Calu3 (cell line): ENCODE results near the gene GIT1. TPM values are rescaled to one million over a fixed set of nuclear protein-coding genes. Genes with fewer than 3 reads are reported as not detected.

Source experiments
- BruUV-seq: library from RNA; stranded (reverse); fragments of 400-500 nt; replicated peaks from 2 replicates; lab custom pipeline; 2021; lab: Mats Ljungman, UMichigan
- CTCF ChIA-PET: fragments of 300-600 bp; sonication (Branson Sonifier 250); formaldehyde crosslinking; loops from one replicate; lab custom pipeline; 2022; ENCODE audit warnings: antibody characterized with exemption; lab: Charles Lee
- DNase-seq: peaks from one replicate; pipeline ENCODE4 v3.0.0; 2022
- H3K27ac Mint-ChIP-seq: one replicate; pipeline ENCODE4 v1.8.0; 2022; ENCODE audit warnings: mixed read lengths; ENCODE audit not compliant: unreplicated experiment
- H3K27me3 Mint-ChIP-seq: one replicate; pipeline ENCODE4 v1.8.0; 2022; ENCODE audit warnings: mixed read lengths; ENCODE audit not compliant: unreplicated experiment
- H3K36me3 Mint-ChIP-seq: one replicate; pipeline ENCODE4 v1.8.0; 2022; ENCODE audit warnings: mild to moderate bottlenecking, moderate library complexity, mixed read lengths; ENCODE audit not compliant: insufficient read depth, unreplicated experiment
- H3K4me1 Mint-ChIP-seq: one replicate; pipeline ENCODE4 v1.8.0; 2022; ENCODE audit warnings: mild to moderate bottlenecking, low read depth, mixed read lengths; ENCODE audit not compliant: unreplicated experiment
- H3K4me3 Mint-ChIP-seq: one replicate; pipeline ENCODE4 v1.8.0; 2022; ENCODE audit warnings: mild to moderate bottlenecking, low read depth, moderate library complexity, mixed read lengths; ENCODE audit not compliant: unreplicated experiment
- H3K9me3 Mint-ChIP-seq: one replicate; pipeline ENCODE4 v1.8.0; 2022; ENCODE audit warnings: low read depth, mixed read lengths; ENCODE audit not compliant: unreplicated experiment
- intact Hi-C: fragments of 100-400 bp; cut with micrococcal nuclease; formaldehyde crosslinking; loops from one replicate; pipeline ENCODE4 v1.10.0; 2022; ENCODE audit not compliant: unreplicated experiment
- total RNA-seq: library from RNA; stranded (reverse); gene quantifications from 2 replicates; pipeline ENCODE4 v1.2.3, GENCODE V29; 2022
- TF ChIP-seq, protein P1 (sequence below): fragments of 200-600 bp; IDR thresholded peaks from one replicate; pipeline ENCODE4 v1.8.0; 2022; ENCODE audit warnings: antibody characterized with exemption; ENCODE audit not compliant: unreplicated experiment

Gene GIT1
- total RNA-seq, 1 experiment from 2014 or later, result 47.7 TPM

DNA sequence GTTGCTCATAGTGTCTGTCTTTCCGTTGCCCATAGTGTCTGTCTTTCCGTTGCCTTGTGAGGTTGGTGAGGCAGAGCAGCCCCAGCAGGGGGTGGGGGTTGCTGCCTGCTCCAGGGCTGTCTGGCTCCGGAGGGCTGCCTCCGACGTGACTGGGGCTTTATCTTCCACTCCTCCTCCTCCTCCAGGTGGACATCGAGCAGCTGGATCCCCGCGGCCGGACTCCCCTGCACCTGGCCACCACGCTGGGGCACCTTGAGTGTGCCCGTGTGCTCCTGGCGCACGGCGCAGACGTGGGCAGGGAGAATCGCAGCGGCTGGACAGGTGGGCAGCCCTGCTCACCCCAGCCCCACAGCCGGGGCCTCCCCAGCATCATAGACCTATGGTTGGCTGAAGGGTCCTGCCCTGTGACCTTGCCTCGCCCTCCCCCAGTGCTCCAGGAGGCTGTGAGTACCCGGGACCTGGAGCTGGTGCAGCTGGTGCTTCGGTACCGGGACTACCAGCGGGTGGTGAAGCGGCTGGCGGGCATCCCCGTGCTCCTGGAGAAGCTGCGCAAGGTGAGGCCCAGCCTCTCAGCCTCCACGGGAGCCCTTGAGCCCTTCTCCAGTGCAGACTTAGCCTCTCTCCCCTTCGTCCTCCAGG, 18.2 kb upstream of the GIT1 start:
- Mint-ChIP-seq H3K36me3 (no peaks in the 10 kb centered on the region), H3K4me3 (no peak overlapping the region), H3K4me1 (no peaks in the 10 kb centered on the region), H3K27ac (no peak overlapping the region), H3K9me3 (no peaks in the 10 kb centered on the region), H3K27me3 (no peaks in the 10 kb centered on the region)
- TF ChIP-seq, protein P1, sequence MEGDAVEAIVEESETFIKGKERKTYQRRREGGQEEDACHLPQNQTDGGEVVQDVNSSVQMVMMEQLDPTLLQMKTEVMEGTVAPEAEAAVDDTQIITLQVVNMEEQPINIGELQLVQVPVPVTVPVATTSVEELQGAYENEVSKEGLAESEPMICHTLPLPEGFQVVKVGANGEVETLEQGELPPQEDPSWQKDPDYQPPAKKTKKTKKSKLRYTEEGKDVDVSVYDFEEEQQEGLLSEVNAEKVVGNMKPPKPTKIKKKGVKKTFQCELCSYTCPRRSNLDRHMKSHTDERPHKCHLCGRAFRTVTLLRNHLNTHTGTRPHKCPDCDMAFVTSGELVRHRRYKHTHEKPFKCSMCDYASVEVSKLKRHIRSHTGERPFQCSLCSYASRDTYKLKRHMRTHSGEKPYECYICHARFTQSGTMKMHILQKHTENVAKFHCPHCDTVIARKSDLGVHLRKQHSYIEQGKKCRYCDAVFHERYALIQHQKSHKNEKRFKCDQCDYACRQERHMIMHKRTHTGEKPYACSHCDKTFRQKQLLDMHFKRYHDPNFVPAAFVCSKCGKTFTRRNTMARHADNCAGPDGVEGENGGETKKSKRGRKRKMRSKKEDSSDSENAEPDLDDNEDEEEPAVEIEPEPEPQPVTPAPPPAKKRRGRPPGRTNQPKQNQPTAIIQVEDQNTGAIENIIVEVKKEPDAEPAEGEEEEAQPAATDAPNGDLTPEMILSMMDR, result no peak
- DNase-seq, result no peak
- intact Hi-C loops, result no loop called here
- CTCF ChIA-PET, result interaction anchor here (1.9 kb wide), 1 partner anchor 10 kb away, joined by 5 read pairs; no protein-coding TSS in a partner anchor
- no TSS peak for BruUV-seq

DNA sequence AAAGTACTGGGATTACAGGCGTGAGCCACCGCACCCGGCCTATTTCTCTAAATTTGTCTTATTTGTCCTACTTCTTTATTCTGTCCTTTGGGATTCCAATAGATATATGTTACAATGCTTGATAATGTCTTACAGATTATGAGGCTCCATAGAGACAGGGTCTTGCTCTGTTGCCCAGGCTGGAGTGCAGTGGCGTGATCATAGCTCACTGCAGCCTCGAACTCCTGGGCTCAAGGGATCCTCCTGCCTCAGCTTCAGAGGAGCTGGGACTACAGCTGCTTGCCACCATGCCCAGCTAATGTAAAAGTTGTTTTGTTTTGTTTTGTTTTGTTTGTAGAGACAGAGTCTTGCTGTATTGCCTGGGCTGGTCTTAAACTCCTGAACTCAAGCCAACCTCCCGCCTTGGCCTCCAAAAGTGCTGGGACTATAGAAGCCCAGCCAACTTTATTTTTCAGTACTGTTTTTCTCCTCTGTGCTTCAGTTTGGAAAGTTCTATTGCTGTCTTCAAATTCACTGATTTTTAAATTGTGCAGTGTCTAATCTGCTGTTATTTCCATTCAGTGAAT, 13.7 kb upstream of the GIT1 start:
- Mint-ChIP-seq H3K36me3 (no peaks in the 10 kb centered on the region), H3K4me3 (no peak overlapping the region), H3K27me3 (no peaks in the 10 kb centered on the region), H3K4me1 (no peaks in the 10 kb centered on the region), H3K9me3 (no peaks in the 10 kb centered on the region), H3K27ac (no peak overlapping the region)
- no peak for DNase-seq
- intact Hi-C loops, result no loop called here
- no TSS peak for BruUV-seq
- TF ChIP-seq, protein P1, result no peak
- CTCF ChIA-PET, result interaction anchor here (1.3 kb wide), 1 partner anchor 14 kb away, joined by 4 read pairs; no protein-coding TSS in a partner anchor

DNA sequence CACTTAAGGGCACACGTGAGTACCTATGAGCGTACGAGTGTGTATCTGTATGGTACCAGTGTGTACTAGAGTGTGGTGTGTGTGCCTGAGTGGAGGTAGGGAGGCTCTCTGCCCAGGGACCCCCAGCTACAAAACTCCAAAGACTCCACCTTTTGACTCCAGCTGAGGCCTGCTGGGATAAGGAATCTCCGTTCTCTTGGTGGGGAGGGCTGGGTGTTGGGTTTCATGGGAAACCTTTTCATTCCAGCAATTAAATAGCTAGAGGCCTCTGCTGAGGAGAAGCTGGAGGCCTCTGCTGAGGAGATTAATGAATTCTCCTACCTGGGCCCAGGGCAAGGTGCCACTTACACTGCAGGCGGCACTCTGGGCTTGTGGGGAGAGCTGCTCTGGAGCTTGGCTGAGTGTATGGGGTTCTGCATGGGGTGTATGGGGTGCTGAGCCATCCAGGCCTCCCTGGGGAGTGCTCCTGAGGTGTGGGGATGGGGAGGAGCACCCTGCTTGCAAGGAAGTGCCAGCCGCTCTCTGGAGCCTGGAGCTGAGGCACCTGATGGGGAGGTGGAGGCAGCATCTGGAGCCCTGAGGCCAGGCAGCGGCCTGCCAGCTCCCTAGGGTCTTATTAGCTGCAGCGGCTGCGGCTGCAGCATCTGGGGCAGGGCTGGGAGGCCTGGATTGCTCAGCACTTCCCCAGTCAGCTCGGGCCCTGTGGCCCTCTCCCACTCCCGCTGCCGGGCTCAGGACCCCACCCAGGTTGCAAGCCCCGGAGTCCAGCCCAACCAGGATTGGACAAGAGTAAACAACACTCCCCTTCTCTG, 8.1 kb upstream of the GIT1 start:
- peaks cover 3% of the 10 kb centered on the region for H3K4me1 Mint-ChIP-seq
- CTCF ChIA-PET, result interaction anchor here (0.6 to 2.2 kb wide), 2 partner anchors 20 to 288 kb away, joined by 4 to 13 read pairs; no protein-coding TSS in a partner anchor
- H3K4me3 Mint-ChIP-seq, result no peak overlapping the region
- TF ChIP-seq, protein P1, result no peak
- no peaks in the 10 kb centered on the region for H3K9me3 Mint-ChIP-seq
- intact Hi-C loops, result no loop called here
- H3K36me3 Mint-ChIP-seq, result peaks cover 17% of the 10 kb centered on the region
- no peaks in the 10 kb centered on the region for H3K27me3 Mint-ChIP-seq
- H3K27ac Mint-ChIP-seq, result no peak overlapping the region
- DNase-seq, result no peak
- BruUV-seq, result no TSS peak

DNA sequence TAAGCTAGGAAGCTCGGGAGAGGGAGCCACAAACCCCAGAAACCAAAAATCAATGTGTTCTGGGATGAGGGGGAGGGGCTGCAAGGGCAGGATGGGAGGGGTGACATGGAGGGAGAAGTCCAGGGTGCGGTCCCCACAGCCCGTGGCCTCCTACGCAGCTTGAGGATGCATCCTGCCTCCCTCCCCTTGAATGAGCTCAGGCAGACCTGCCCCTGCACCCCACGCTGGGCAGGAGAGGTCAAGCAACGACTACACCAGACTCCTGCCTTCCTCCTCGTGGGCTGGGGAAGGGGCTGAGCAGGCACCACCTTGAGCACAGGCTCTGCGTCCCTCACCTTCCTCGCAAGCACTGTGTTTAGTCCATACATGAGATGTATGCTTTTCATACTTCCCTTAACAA, 7.4 kb upstream of the GIT1 start:
- Mint-ChIP-seq H3K9me3 (no peaks in the 10 kb centered on the region), H3K4me3 (no peak overlapping the region), H3K36me3 (peaks cover 25% of the 10 kb centered on the region), H3K4me1 (peaks cover 10% of the 10 kb centered on the region), H3K27me3 (no peaks in the 10 kb centered on the region), H3K27ac (no peak overlapping the region)
- intact Hi-C loops, result no loop called here
- BruUV-seq, result no TSS peak
- CTCF ChIA-PET, result interaction anchor here (0.6 to 2.2 kb wide), 2 partner anchors 21 to 289 kb away, joined by 4 to 13 read pairs; no protein-coding TSS in a partner anchor
- DNase-seq, result no peak
- TF ChIP-seq, protein P1, result no peak
